Progenitor cell of endocrine pancreas (in vitro differentiated cells): ENCODE data around the gene PARP6. TPM values are rescaled to one million over a fixed set of nuclear protein-coding genes. Genes with fewer than 3 reads are reported as not detected.

ENCODE experiments used
- DNase-seq: peaks from one replicate; pipeline ENCODE4 v3.0.0; 2021; ENCODE audit warnings: low spot score; ENCODE audit not compliant: unreplicated experiment
- H3K27ac Mint-ChIP-seq: 2 replicates; pipeline ENCODE4 v1.8.0; 2021; ENCODE audit warnings: mild to moderate bottlenecking, moderate library complexity, mixed read lengths
- H3K27me3 Mint-ChIP-seq: 2 replicates; pipeline ENCODE4 v1.8.0; 2021; ENCODE audit warnings: mixed read lengths
- H3K36me3 Mint-ChIP-seq: 2 replicates; pipeline ENCODE4 v1.8.0; 2022; ENCODE audit warnings: mixed read lengths; ENCODE audit not compliant: insufficient read depth
- H3K4me1 Mint-ChIP-seq: 2 replicates; pipeline ENCODE4 v1.8.0; 2021; ENCODE audit warnings: low read depth, mixed read lengths
- H3K4me3 Mint-ChIP-seq: 2 replicates; pipeline ENCODE4 v1.8.0; 2021; ENCODE audit warnings: low read depth, mild to moderate bottlenecking, moderate library complexity, mixed read lengths
- H3K9me3 Mint-ChIP-seq: 2 replicates; pipeline ENCODE4 v1.8.0; 2021; ENCODE audit warnings: low read depth, mixed read lengths
- CTCF ChIP-seq: fragments of 200-600 bp; sonication (generic); IDR thresholded peaks from one replicate; pipeline ENCODE4 v1.5.0; 2021; ENCODE audit warnings: antibody characterized with exemption, mild to moderate bottlenecking; ENCODE audit not compliant: unreplicated experiment
- total RNA-seq: library from RNA; stranded (reverse); gene quantifications from 2 replicates; pipeline ENCODE4 v1.2.1, GENCODE V29; 2021

Gene PARP6
- total RNA-seq, 1 donor from 2014 or later, result 134 TPM

- no peaks in the 10 kb centered on the region for H3K27me3 Mint-ChIP-seq
- H3K36me3 Mint-ChIP-seq, result peaks cover 11% of the 10 kb centered on the region
- no peaks in the 10 kb centered on the region for H3K9me3 Mint-ChIP-seq
- peaks cover 16% of the 10 kb centered on the region for H3K4me1 Mint-ChIP-seq
- DNase-seq, result no peak
- no peak for TF ChIP-seq CTCF
- no peak overlapping the region for H3K4me3 Mint-ChIP-seq
- H3K27ac Mint-ChIP-seq, result no peak overlapping the region
These were observed 35.9 kb downstream of the PARP6 start for GRCh38 chr15:72236381-72237003.

GRCh38 chr15:72235298-72235697 is 37.1 kb downstream of the PARP6 start:
- peaks cover 4% of the 10 kb centered on the region for H3K36me3 Mint-ChIP-seq
- no peak for TF ChIP-seq CTCF

GRCh38 chr15:72233769-72234168 is 38.6 kb downstream of the PARP6 start:
- H3K9me3 Mint-ChIP-seq, result no peaks in the 10 kb centered on the region
- H3K27me3 Mint-ChIP-seq, result no peaks in the 10 kb centered on the region
- no peak for TF ChIP-seq CTCF
- H3K4me1 Mint-ChIP-seq, result peaks cover 24% of the 10 kb centered on the region
- no peak for DNase-seq
- H3K27ac Mint-ChIP-seq, result no peak overlapping the region
- no peak overlapping the region for H3K4me3 Mint-ChIP-seq
- H3K36me3 Mint-ChIP-seq, result peaks cover 1% of the 10 kb centered on the region

More at GRCh38 chr15:72235298-72235697, 37.1 kb downstream of the PARP6 start:
- no peak for DNase-seq
- Mint-ChIP-seq H3K4me3 (no peak overlapping the region), H3K27me3 (no peaks in the 10 kb centered on the region), H3K4me1 (peaks cover 17% of the 10 kb centered on the region), H3K27ac (no peak overlapping the region), H3K9me3 (no peaks in the 10 kb centered on the region)

GRCh38 chr15:72231833-72232478 is 40.4 kb downstream of the PARP6 start:
- no peak for TF ChIP-seq CTCF
- Mint-ChIP-seq H3K4me3 (peak overlapping the region; percentile 99), H3K9me3 (no peaks in the 10 kb centered on the region), H3K27ac (peak overlapping the region; percentile 98), H3K27me3 (no peaks in the 10 kb centered on the region), H3K36me3 (no peaks in the 10 kb centered on the region), H3K4me1 (peaks cover 36% of the 10 kb centered on the region)
- DNase-seq, result no peak

GRCh38 chr15:72231066-72231832 is 41.1 kb downstream of the PARP6 start, which contains the start of gene PKM:
Gene PKM (minus strand): TSS chr15:72231190. CDS start chr15:72219097, 12,093 bp downstream.
- Mint-ChIP-seq H3K4me3 (peak within 1 kb of the TSS; percentile 99), H3K9me3 (no peaks in the 10 kb centered on the region), H3K36me3 (no peaks in the 10 kb centered on the region), H3K27me3 (no peaks in the 10 kb centered on the region), H3K27ac (peak within 1 kb of the TSS; percentile 98), H3K4me1 (peaks cover 41% of the 10 kb centered on the region)
- peak; percentile 98 for DNase-seq
- TF ChIP-seq CTCF, result no peak
